Endodermal cell (in vitro differentiated cells): ENCODE data around the gene EP400. TPM values are rescaled to one million over a fixed set of nuclear protein-coding genes. Genes with fewer than 3 reads are reported as not detected.
A peak's percentile ranks its signal among the peaks of the same experiment; 100 is the strongest.
"Not testable (repeated sequence)": the region's sequence is repeated elsewhere in the genome, so short reads cannot be mapped to it uniquely, and the experiment has no call there.

Experiments used
- DNase-seq: peaks from one replicate; pipeline ENCODE4 v3.0.0-alpha.2; 2017
- H3K27ac ChIP-seq: 2 replicates; pipeline ENCODE4 v1.5.1; 2013; ENCODE audit warnings: mild to moderate bottlenecking, low read depth, low read length, moderate library complexity
- H3K27me3 ChIP-seq: 2 replicates; pipeline ENCODE4 v1.6.1; 2013; ENCODE audit warnings: mild to moderate bottlenecking, low read length, moderate library complexity; ENCODE audit not compliant: insufficient read depth, control insufficient read depth, poor library complexity, severe bottlenecking
- H3K36me3 ChIP-seq: 2 replicates; pipeline ENCODE4 v1.7.0; 2013; ENCODE audit warnings: mild to moderate bottlenecking, low read length, moderate library complexity; ENCODE audit not compliant: control insufficient read depth, insufficient read depth
- H3K4me1 ChIP-seq: one replicate; pipeline ENCODE4 v1.7.0; 2013; ENCODE audit warnings: low read length; ENCODE audit not compliant: control insufficient read depth, insufficient read depth
- H3K4me3 ChIP-seq: 2 replicates; pipeline ENCODE4 v1.5.1; 2013; ENCODE audit warnings: mild to moderate bottlenecking, low read length, moderate library complexity
- H3K9ac ChIP-seq: 2 replicates; pipeline ENCODE4 v1.6.1; 2013; ENCODE audit warnings: mild to moderate bottlenecking, low read length, moderate library complexity; ENCODE audit not compliant: poor library complexity, severe bottlenecking; ENCODE audit errors: extremely low read depth
- H3K9me3 ChIP-seq: 2 replicates; pipeline ENCODE4 v1.6.1; 2013; ENCODE audit warnings: mild to moderate bottlenecking, low read length, moderate library complexity; ENCODE audit not compliant: control insufficient read depth
- H3K27ac Mint-ChIP-seq: 2 replicates; pipeline ENCODE4 v1.8.0; 2020; ENCODE audit warnings: mixed read lengths
- H3K27me3 Mint-ChIP-seq: 2 replicates; pipeline ENCODE4 v1.8.0; 2021; ENCODE audit warnings: mild to moderate bottlenecking, mixed read lengths; ENCODE audit not compliant: insufficient read depth
- H3K36me3 Mint-ChIP-seq: 2 replicates; pipeline ENCODE4 v1.8.0; 2020; ENCODE audit warnings: low read depth, mixed read lengths
- H3K4me1 Mint-ChIP-seq: 2 replicates; pipeline ENCODE4 v1.8.0; 2020; ENCODE audit warnings: mixed read lengths
- H3K4me3 Mint-ChIP-seq: 2 replicates; pipeline ENCODE4 v1.8.0; 2020; ENCODE audit warnings: mild to moderate bottlenecking, moderate library complexity, mixed read lengths
- H3K9me3 Mint-ChIP-seq: 2 replicates; pipeline ENCODE4 v1.8.0; 2020; ENCODE audit warnings: mild to moderate bottlenecking, mixed read lengths
- WGBS, 2 experiments: methylation state at CpG; one replicate each; pipeline versions ENCODE4 v1.1.5 to v1.1.7; 2013; ENCODE audit warnings: missing lambda C conversion rate in 2 of 2, mixed read lengths in 1 of 2; ENCODE audit not compliant: insufficient coverage in 1 of 2, insufficient read length in 1 of 2; 5-methylcytosine and 5-hydroxymethylcytosine counted together
- total RNA-seq, 2 donors: library from RNA; stranded (reverse); fragmentation: NEBNext Ultra II Directional in 1 of 2; extraction: Animal tissue kit (Norgen Biotek cat#: 25700) in 1 of 2; gene quantifications; 2 replicates in 1 of 2; 3 replicates in 1 of 2; pipeline ENCODE4 v1.2.1, GENCODE V29; 2021
- TF ChIP-seq, protein P1 (sequence below): fragments of 200-600 bp; sonication (generic); conservative IDR thresholded peaks from 2 replicates; pipeline ENCODE4 v1.5.0; 2021; ENCODE audit warnings: antibody characterized with exemption, mild to moderate bottlenecking

Gene EP400
- total RNA-seq, 2 donors from 2014 or later: 64.7 to 78.3 TPM

GRCh38 chr12:131983026-131983425 is 33.3 kb downstream of the EP400 start:
- H3K4me1 Mint-ChIP-seq: peaks cover 12% of the 10 kb centered on the region
- Histone ChIP-seq H3K9me3 (no peaks in the 10 kb centered on the region), H3K9ac (peak overlapping the region; percentile 5), H3K4me3 (no peak overlapping the region), H3K27ac (no peak overlapping the region), H3K36me3 (peaks cover 69% of the 10 kb centered on the region), H3K27me3 (no peaks in the 10 kb centered on the region), H3K4me1 (peaks cover under 1% of the 10 kb centered on the region)
- H3K4me3 Mint-ChIP-seq: no peak overlapping the region
- DNase-seq: peak; percentile 43
- 96 to 98% methylated on average over 6 of the region's 6 CpGs for WGBS, 2 experiments
- no peaks in the 10 kb centered on the region for H3K27me3 Mint-ChIP-seq
- no peak overlapping the region for H3K27ac Mint-ChIP-seq
- H3K36me3 Mint-ChIP-seq: peaks cover 70% of the 10 kb centered on the region
- no peaks in the 10 kb centered on the region for H3K9me3 Mint-ChIP-seq
- TF ChIP-seq, protein P1, sequence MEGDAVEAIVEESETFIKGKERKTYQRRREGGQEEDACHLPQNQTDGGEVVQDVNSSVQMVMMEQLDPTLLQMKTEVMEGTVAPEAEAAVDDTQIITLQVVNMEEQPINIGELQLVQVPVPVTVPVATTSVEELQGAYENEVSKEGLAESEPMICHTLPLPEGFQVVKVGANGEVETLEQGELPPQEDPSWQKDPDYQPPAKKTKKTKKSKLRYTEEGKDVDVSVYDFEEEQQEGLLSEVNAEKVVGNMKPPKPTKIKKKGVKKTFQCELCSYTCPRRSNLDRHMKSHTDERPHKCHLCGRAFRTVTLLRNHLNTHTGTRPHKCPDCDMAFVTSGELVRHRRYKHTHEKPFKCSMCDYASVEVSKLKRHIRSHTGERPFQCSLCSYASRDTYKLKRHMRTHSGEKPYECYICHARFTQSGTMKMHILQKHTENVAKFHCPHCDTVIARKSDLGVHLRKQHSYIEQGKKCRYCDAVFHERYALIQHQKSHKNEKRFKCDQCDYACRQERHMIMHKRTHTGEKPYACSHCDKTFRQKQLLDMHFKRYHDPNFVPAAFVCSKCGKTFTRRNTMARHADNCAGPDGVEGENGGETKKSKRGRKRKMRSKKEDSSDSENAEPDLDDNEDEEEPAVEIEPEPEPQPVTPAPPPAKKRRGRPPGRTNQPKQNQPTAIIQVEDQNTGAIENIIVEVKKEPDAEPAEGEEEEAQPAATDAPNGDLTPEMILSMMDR: no peak

DNA sequence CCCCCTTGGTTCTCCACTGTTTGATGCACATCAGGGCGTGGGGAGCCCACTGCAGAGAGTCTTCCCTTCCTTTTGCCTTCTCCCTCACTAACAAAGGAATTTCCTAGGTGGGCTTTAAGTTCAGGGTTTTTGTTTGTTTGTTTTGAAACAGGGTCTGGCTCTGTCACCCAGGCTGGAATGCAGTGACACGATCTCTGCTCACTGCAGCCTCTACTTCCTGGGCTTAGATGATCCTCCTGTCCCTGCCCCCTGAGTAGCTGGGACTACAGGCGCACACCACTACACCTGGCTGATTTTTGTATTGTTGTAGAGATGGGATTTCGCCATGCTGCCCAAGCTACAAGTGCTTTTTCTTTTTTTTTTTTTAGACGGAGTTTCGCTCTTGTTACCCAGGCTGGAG is 33.8 kb downstream of the EP400 start:
- H3K36me3 ChIP-seq: peaks cover 69% of the 10 kb centered on the region
- Mint-ChIP-seq H3K36me3 (peaks cover 68% of the 10 kb centered on the region), H3K4me1 (peaks cover 16% of the 10 kb centered on the region), H3K27ac (no peak overlapping the region), H3K4me3 (no peak overlapping the region), H3K9me3 (no peaks in the 10 kb centered on the region), H3K27me3 (no peaks in the 10 kb centered on the region)
- peaks cover 4% of the 10 kb centered on the region for H3K4me1 ChIP-seq
- TF ChIP-seq, protein P1: no peak
- H3K9me3 ChIP-seq: no peaks in the 10 kb centered on the region
- no peaks in the 10 kb centered on the region for H3K27me3 ChIP-seq
- 90 to 100% methylated on average over 1 to 6 of the region's 6 CpGs for WGBS, 2 experiments
- peak overlapping the region; percentile 5 for H3K9ac ChIP-seq
- no peak overlapping the region for H3K27ac ChIP-seq
- peak; percentile 47 for DNase-seq
- H3K4me3 ChIP-seq: no peak overlapping the region

DNA sequence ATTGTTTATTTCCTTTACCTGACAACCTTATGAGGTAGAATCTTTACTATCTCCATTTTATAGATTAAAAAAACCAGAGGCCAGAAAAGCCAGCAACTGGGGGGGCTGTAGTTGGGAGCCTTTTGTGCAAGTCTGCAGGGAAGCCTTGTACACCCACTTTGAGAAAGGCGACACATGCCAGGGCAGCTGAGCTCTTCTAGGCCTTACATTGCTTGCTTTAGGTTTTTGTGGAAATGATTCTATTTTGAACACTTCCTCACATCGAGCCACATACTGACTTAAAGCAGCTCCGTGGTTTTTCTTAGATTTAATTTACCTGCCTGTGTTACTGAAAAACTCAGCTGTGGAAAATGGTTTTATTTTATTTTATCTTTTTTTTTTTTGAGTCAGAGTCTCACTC is 34.6 kb downstream of the EP400 start:
- TF ChIP-seq, protein P1: no peak
- H3K36me3 ChIP-seq: peaks cover 74% of the 10 kb centered on the region
- H3K4me3 ChIP-seq: no peak overlapping the region
- H3K27ac ChIP-seq: no peak overlapping the region
- Mint-ChIP-seq H3K36me3 (peaks cover 72% of the 10 kb centered on the region), H3K4me1 (peaks cover 21% of the 10 kb centered on the region), H3K9me3 (no peaks in the 10 kb centered on the region), H3K27ac (no peak overlapping the region), H3K4me3 (no peak overlapping the region), H3K27me3 (no peaks in the 10 kb centered on the region)
- DNase-seq: no peak
- peaks cover 4% of the 10 kb centered on the region for H3K4me1 ChIP-seq
- no peak overlapping the region for H3K9ac ChIP-seq
- no peaks in the 10 kb centered on the region for H3K9me3 ChIP-seq
- whole genome bisulfite sequencing, 2 experiments: 97 to 100% methylated on average over 2 to 3 of the region's 3 CpGs
- H3K27me3 ChIP-seq: no peaks in the 10 kb centered on the region

- not testable (repeated sequence) for H3K9me3 ChIP-seq, H3K9ac ChIP-seq, H3K27me3 Mint-ChIP-seq, H3K4me3 Mint-ChIP-seq, H3K4me3 ChIP-seq, H3K27me3 ChIP-seq, H3K27ac Mint-ChIP-seq, H3K9me3 Mint-ChIP-seq, H3K27ac ChIP-seq
- peaks cover 29% of the 10 kb centered on the region for H3K4me1 Mint-ChIP-seq
- peaks cover 11% of the 10 kb centered on the region for H3K4me1 ChIP-seq
- H3K36me3 Mint-ChIP-seq: peaks cover 65% of the 10 kb centered on the region
- peaks cover 67% of the 10 kb centered on the region for H3K36me3 ChIP-seq
- peak; percentile 20 for DNase-seq
- WGBS, 2 experiments: 96% methylated on average over 8 to 11 of the region's 11 CpGs
Observed at GRCh38 chr12:131985510-131985875, 35.8 kb downstream of the EP400 start.
